VCaP (cell line): ENCODE data around the gene CLEC3B.

Source experiments
- H3K27ac ChIP-seq: fragments of 450-650 bp; 2 replicates; pipeline ENCODE4 v1.5.1; 2017
- TF ChIP-seq, protein P1 (sequence below): fragments of 450-650 bp; conservative IDR thresholded peaks from 2 replicates; pipeline ENCODE4 v1.5.1; 2017; ENCODE audit warnings: mild to moderate bottlenecking, moderate library complexity

The CLEC3B gene

DNA sequence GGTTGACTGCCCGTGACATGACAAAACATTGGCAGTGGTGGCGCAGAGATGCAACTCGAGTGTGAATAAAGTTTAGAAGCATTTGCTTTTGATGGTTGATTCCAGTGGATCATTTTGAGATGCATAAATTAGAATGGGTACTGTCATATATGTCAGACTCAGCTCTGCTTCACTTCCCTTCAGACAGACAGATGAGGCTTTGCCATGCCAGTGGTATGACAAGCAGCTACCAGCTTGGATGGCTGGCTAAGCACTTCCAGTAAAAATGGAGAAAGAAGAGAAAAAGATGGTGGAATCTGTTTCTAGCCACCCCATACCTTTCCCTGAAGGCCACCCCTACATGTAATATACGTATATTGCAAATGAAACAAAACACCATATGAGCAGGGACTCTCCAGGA is 13.5 kb upstream of the CLEC3B start:
- TF ChIP-seq, protein P1, sequence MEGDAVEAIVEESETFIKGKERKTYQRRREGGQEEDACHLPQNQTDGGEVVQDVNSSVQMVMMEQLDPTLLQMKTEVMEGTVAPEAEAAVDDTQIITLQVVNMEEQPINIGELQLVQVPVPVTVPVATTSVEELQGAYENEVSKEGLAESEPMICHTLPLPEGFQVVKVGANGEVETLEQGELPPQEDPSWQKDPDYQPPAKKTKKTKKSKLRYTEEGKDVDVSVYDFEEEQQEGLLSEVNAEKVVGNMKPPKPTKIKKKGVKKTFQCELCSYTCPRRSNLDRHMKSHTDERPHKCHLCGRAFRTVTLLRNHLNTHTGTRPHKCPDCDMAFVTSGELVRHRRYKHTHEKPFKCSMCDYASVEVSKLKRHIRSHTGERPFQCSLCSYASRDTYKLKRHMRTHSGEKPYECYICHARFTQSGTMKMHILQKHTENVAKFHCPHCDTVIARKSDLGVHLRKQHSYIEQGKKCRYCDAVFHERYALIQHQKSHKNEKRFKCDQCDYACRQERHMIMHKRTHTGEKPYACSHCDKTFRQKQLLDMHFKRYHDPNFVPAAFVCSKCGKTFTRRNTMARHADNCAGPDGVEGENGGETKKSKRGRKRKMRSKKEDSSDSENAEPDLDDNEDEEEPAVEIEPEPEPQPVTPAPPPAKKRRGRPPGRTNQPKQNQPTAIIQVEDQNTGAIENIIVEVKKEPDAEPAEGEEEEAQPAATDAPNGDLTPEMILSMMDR: no peak
- H3K27ac ChIP-seq: no peak overlapping the region

DNA sequence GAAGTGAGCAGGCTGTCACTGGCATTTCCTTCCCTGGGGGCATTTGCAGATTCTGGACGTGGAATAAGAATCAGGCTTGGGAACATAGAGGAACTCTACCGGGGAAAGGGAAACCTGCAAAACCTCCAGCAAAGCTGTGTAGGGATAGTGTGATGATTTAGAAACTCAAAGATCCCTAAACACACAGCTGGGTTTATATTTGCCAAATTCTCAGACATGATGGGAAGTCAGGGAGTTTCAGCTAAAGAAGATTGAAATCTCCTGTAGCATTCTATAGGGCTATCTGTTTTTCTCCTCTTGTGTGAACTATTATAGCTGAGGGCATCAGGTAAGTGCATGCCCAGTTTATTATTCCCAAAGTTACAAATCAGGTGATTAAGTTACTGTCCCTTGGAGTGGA is 9.2 kb upstream of the CLEC3B start:
- no peak overlapping the region for H3K27ac ChIP-seq
- TF ChIP-seq, protein P1: no peak

DNA sequence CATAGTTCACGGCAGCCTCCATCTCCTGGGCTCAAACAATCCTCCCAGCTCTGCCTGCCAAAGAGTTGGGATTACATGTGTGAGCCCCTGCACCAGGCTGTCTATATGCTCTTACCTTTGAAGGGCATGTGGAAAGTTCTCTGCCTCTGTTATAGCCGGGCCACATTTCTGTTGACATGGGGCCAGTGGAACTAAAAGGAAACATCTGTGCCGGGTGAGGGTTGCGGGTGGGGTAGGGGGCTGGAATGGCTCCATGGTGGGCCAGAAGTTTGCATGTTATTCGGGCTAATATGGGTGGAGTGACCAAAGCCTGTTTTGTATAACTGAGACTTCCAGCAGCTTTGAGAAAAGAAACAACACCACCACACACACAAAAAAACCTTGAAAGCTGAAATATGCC is 8.3 kb upstream of the CLEC3B start:
- no peak overlapping the region for H3K27ac ChIP-seq
- TF ChIP-seq, protein P1: no peak

DNA sequence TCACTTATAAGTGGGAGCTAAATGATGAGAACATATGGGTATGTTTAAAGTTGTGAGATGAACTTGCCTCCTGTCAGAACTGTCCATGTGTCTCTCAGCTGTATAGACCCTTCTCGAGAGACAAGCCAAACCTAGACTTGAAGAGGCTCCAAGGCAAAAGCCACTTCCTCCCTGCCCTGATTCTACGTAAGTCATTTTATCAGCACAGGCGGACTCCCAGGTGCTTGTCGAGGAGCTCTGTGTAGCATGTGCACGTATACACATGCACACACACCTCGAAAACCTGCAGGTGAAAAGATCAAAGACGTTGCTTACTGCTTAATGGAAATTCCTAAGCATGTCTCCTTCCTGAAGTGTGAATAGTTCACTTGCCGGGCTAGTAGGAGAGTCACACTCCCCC is 5.6 kb upstream of the CLEC3B start:
- TF ChIP-seq, protein P1: no peak
- H3K27ac ChIP-seq: no peak overlapping the region

DNA sequence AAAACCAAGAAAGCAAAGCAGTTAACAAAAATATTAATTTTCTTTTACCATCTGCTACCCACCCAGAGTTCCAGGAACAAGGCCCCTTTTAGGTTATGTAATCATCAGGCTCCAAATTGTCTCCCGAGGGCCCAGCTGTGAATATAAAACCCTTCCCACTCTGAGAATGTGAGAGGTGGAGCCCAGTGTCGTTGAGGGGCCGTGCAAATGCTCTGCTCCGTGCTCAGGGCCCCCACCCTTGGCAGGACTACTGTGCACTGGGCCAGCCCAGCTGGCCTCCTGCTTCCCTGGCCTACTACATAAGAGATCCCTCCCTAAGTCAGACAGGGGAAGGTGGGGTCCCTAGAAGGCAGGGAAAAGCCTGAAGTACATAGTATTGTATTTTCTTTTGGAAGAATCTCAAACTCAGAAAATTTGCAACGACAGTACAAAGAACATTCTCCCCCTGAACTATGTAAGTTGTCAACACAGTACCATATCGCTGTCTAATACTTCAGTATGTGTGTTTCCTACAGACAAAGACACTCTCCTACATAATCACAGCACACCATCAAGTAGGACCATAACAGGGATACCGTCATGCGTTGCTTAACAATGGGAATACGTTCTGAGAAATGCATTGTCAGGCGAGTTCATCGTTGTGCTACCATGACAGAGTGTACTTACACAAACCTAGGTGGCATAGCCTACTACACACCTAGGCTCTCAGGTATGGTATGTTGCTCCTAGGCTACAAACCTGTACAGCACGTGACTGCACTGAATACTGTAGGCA is 4.4 kb upstream of the CLEC3B start:
- TF ChIP-seq, protein P1: no peak
- H3K27ac ChIP-seq: no peak overlapping the region

DNA sequence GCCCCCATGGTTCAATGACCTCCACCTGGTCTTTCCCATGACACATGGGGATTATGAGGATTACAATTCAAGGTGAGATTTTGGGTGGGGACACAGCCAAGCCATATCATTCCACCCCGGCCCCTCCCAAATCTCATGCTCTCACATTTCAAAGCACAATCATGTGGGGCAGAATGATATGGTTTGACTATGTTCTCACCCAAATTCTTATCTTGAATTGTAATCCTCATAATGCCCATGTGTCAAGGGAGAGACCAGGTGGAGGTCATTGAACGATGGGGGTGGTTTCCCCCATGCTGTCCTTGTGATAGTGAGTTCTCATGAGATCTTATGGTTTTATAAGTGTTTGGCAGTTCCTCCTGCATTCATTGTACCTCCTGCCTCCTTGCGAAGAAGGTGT is 2.4 kb upstream of the CLEC3B start:
- no peak overlapping the region for H3K27ac ChIP-seq
- TF ChIP-seq, protein P1: no peak

DNA sequence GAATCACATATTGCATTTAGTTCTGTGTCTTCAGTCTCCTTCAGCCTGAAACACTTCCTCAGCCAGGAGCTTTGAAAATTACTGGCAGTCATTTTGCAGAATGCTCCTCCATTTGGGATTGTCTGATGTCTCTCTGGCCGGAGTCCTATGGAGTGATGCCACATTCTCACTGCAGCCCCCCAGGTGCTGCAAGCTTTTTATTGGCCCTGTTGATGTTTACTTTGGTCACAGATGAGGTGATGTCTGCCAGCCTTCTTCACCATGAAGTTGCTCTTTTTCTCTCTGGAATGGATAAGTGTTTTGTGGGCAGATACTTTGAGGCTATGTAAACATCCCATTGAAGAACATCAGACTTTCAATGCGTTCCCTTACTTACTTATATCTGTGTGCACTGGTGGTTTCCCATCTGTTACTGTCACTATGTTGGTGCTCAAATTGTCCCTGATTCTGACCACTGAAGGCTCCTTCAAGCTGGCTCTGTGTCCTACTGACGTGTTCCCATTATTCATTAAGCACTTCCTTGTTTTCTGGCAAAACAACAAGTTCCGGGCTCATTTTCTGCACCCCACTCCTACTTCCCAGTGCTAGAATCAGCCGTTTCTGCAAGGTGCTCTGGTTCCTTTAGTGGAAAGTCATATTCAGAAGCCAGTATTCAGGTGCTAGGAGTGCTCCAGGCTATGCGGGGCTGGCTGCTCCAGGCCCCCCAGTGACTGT is 1.4 kb upstream of the CLEC3B start:
- H3K27ac ChIP-seq: no peak overlapping the region; the same call in 1 of the 2 replicates
- TF ChIP-seq, protein P1: no peak
